ENCODE results near the gene CACNA1B. TPM values are rescaled to one million over a fixed set of nuclear protein-coding genes. Genes with fewer than 3 reads are reported as not detected.

The CACNA1B gene
- total and polyA plus RNA-seq, 9 of the 15 experiments (the other 6 are each of a cell fraction or from before 2014, with no cell fraction given), result 0.01 to 0.04 TPM; not detected in 7

- 6% methylated on average over 16 of the region's 16 CpGs for WGBS (ENCODE audit: insufficient coverage, low coverage, missing lambda C conversion rate)
- Histone ChIP-seq H3K4me3 (no peak overlapping the region), H3K4me1 (replicated peaks in 1 of 2; ENCODE audit: control insufficient read depth in 2 of 2, insufficient read depth in 2 of 2, low read length in 2 of 2) (peaks cover 0 to 3% of the 10 kb centered on the region in 2 experiments; a peak in 1 of 5 replicates), H3K36me3 (ENCODE audit: control insufficient read depth, insufficient read depth, low read length) (no peaks in the 10 kb centered on the region), H2AFZ (ENCODE audit: low read depth, low read length) (no peak overlapping the region), H3K9me3 (replicated peaks; ENCODE audit: control insufficient read depth, insufficient read depth, low read depth, low read length) (no peaks in the 10 kb centered on the region), H4K20me1 (replicated peaks; ENCODE audit: control insufficient read depth, insufficient read depth, low read length) (no peaks in the 10 kb centered on the region), H3K79me2 (ENCODE audit: control insufficient read depth, insufficient read depth, low read length) (no peaks in the 10 kb centered on the region), H3K27me3 (ENCODE audit: control insufficient read depth in 2 of 2, insufficient read depth in 2 of 2, low read length in 2 of 2) (peaks cover 3 to 42% of the 10 kb centered on the region in 2 experiments; a peak in 4 of 5 replicates), H3K4me2 (ENCODE audit: insufficient read depth, low read length) (no peak overlapping the region), H3K9me1 (ENCODE audit: control insufficient read depth, insufficient read depth, low read length) (no peaks in the 10 kb centered on the region), H3K27ac (ENCODE audit: extremely low read depth, low read depth, low read length) (no peak overlapping the region), H3K9ac (ENCODE audit: insufficient read depth in 1 of 2, low read depth in 2 of 2, low read length in 2 of 2) (no peak overlapping the region)
- CTCF ChIA-PET (ENCODE audit: low intra/inter-chr PET ratio), result no interaction called here
- FAIRE-seq (no peak), ATAC-seq (no peak), DNase-seq (ENCODE audit: extremely low read depth in 1 of 4, low spot score in 3 of 4) (no peak)
- TF ChIP-seq SRSF9 (IDR thresholded peaks at IDR 0.05; ENCODE audit: borderline replicate concordance, low read depth, low read length), result no peak
- no peak for TF ChIP-seq ZEB2 (IDR thresholded peaks at IDR 0.05)
- no peak for TF ChIP-seq TARDBP (IDR thresholded peaks at IDR 0.05)
- TF ChIP-seq PRPF4 (IDR thresholded peaks at IDR 0.05; ENCODE audit: insufficient read depth, low read depth, low read length, poor library complexity, severe bottlenecking), result no peak
- TF ChIP-seq, protein P1, sequence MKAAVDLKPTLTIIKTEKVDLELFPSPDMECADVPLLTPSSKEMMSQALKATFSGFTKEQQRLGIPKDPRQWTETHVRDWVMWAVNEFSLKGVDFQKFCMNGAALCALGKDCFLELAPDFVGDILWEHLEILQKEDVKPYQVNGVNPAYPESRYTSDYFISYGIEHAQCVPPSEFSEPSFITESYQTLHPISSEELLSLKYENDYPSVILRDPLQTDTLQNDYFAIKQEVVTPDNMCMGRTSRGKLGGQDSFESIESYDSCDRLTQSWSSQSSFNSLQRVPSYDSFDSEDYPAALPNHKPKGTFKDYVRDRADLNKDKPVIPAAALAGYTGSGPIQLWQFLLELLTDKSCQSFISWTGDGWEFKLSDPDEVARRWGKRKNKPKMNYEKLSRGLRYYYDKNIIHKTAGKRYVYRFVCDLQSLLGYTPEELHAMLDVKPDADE (conservative IDR thresholded peaks at IDR 0.05; ENCODE audit: control insufficient read depth, low read depth, low read length), result no peak
- no peak for TF ChIP-seq CREB3L1 (IDR thresholded peaks at IDR 0.05; ENCODE audit: borderline replicate concordance, low read depth)
- no peak for TF ChIP-seq ZNF124 (CRISPR knock-in tag; IDR thresholded peaks at IDR 0.05)
- TF ChIP-seq, protein P2, sequence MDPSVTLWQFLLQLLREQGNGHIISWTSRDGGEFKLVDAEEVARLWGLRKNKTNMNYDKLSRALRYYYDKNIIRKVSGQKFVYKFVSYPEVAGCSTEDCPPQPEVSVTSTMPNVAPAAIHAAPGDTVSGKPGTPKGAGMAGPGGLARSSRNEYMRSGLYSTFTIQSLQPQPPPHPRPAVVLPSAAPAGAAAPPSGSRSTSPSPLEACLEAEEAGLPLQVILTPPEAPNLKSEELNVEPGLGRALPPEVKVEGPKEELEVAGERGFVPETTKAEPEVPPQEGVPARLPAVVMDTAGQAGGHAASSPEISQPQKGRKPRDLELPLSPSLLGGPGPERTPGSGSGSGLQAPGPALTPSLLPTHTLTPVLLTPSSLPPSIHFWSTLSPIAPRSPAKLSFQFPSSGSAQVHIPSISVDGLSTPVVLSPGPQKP (CRISPR knock-in tag; IDR thresholded peaks at IDR 0.05), result no peak
- no peak for TF ChIP-seq ZNF583 (CRISPR knock-in tag; IDR thresholded peaks at IDR 0.05)
- no peak for TF ChIP-seq TAF1 (IDR thresholded peaks at IDR 0.05; ENCODE audit: control insufficient read depth, extremely low read depth, insufficient read depth, low read length, severe bottlenecking)
- in situ Hi-C loops (cut with MboI), result no loop called here
- BruUV-seq (replicated peaks), result no TSS peak
- POLR2A ChIA-PET, result interaction anchor here (0.6 kb wide), 1 partner anchor 18 kb away, joined by 3 read pairs; no protein-coding TSS in a partner anchor
- intact Hi-C loops (cut with micrococcal nuclease), result no loop called here
These were observed 94.9 kb downstream of the CACNA1B start for GRCh38 chr9:137972355-137972987.
